GM21825 (cell line): ENCODE data around the gene MBD3L4.
"Not testable (repeated sequence)": the region's sequence is repeated elsewhere in the genome, so short reads cannot be mapped to it uniquely, and the experiment has no call there.

ENCODE experiments used
- ATAC-seq: cut with Tn5 transposase; IDR thresholded peaks from one replicate; pipeline ENCODE4 v1.9.1; 2021; ENCODE audit warnings: mild to moderate bottlenecking, moderate library complexity; ENCODE audit not compliant: unreplicated experiment

Gene MBD3L4

GRCh38 chr19:7051421-7051820 is 11.4 kb upstream of the MBD3L4 start:
- ATAC-seq, result not testable (repeated sequence)

- ATAC-seq, result not testable (repeated sequence)
Measured at GRCh38 chr19:7049021-7049420, 9.0 kb upstream of the MBD3L4 start, which contains the start of gene MBD3L2. MBD3L2 (plus strand) TSS chr19:7049321; CDS start chr19:7049374, 53 bp downstream.

GRCh38 chr19:7041563-7041962 is 1.6 kb upstream of the MBD3L4 start:
- ATAC-seq, result not testable (repeated sequence)

- ATAC-seq, result not testable (repeated sequence)
Measured at GRCh38 chr19:7030278-7030677, 9.7 kb downstream of the MBD3L4 start, which contains the start of gene MBD3L5. MBD3L5 (plus strand) TSS chr19:7030578; CDS start chr19:7030612, 34 bp downstream.

GRCh38 chr19:7028790-7029189 is 11.2 kb downstream of the MBD3L4 start:
- not testable (repeated sequence) for ATAC-seq

- ATAC-seq, result not testable (repeated sequence)
Measured at GRCh38 chr19:7021331-7021730, 18.6 kb downstream of the MBD3L4 start, which contains the start of gene MBD3L2B. MBD3L2B (minus strand) TSS chr19:7021431; CDS start chr19:7021397, 34 bp downstream.

- ATAC-seq, result no peak
Measured at GRCh38 chr19:7018828-7019227, 21.2 kb downstream of the MBD3L4 start.

- no peak for ATAC-seq
Measured at GRCh38 chr19:7013678-7014077, 26.3 kb downstream of the MBD3L4 start.

GRCh38 chr19:7010722-7011593 is 29.0 kb downstream of the MBD3L4 start:
- ATAC-seq, result no peak

- no peak for ATAC-seq
Measured at GRCh38 chr19:7007859-7008258, 32.1 kb downstream of the MBD3L4 start.

GRCh38 chr19:7006135-7006704 is 33.8 kb downstream of the MBD3L4 start:
- ATAC-seq, result no peak

- ATAC-seq, result no peak
Measured at GRCh38 chr19:7004313-7004931, 35.6 kb downstream of the MBD3L4 start.

GRCh38 chr19:7000816-7001215 is 39.2 kb downstream of the MBD3L4 start:
- no peak for ATAC-seq

GRCh38 chr19:7000333-7000732 is 39.6 kb downstream of the MBD3L4 start:
- ATAC-seq, result no peak

GRCh38 chr19:6999933-7000332 is 40.0 kb downstream of the MBD3L4 start:
- ATAC-seq, result no peak

GRCh38 chr19:6997679-6998445 is 42.1 kb downstream of the MBD3L4 start:
- ATAC-seq, result no peak

- ATAC-seq, result no peak
Measured at GRCh38 chr19:6996810-6997209, 43.2 kb downstream of the MBD3L4 start.

- ATAC-seq, result no peak
Measured at GRCh38 chr19:6995054-6995453, 44.9 kb downstream of the MBD3L4 start.

- no peak for ATAC-seq
Measured at GRCh38 chr19:6988257-6988656, 51.7 kb downstream of the MBD3L4 start.

- no peak for ATAC-seq
Measured at GRCh38 chr19:6987850-6988249, 52.1 kb downstream of the MBD3L4 start.
